HEK293 (cell line): ENCODE measurements around the gene CNP.

Experiments used
- CTCF ChIA-PET: fragments of 350-600 bp; formaldehyde crosslinking; extraction: SDS; loops from one replicate; lab custom pipeline; 2021; ENCODE audit warnings: antibody characterized with exemption; lab: Yijun Ruan, JAX
- POLR2A ChIA-PET: fragments of 300-600 bp; formaldehyde crosslinking; extraction: SDS; loops from one replicate; lab custom pipeline; 2020; ENCODE audit warnings: antibody characterized with exemption, inconsistent platforms; lab: Yijun Ruan, JAX
- H3K27ac ChIP-seq: fragments of 200-500 bp; sonication (Bioruptor generic); 2 replicates; pipeline ENCODE4 v1.5.1; 2014; ENCODE audit warnings: low read depth, low read length, control low read depth, inconsistent platforms; ENCODE audit errors: extremely low read depth
- H3K36me3 ChIP-seq, 2 experiments: fragments of 200-500 bp in 1 of 2; sonication (Bioruptor generic) in 1 of 2; 1 replicate in 1 of 2; 2 replicates in 1 of 2; pipeline ENCODE4 v1.5.1; 2014 to 2017; ENCODE audit warnings: inconsistent platforms in 2 of 2, low read length in 2 of 2; ENCODE audit not compliant: control insufficient read depth in 2 of 2, insufficient read depth in 1 of 2
- H3K4me1 ChIP-seq: fragments of 200-500 bp; sonication (Bioruptor generic); 2 replicates; pipeline ENCODE4 v1.5.1; 2014; ENCODE audit warnings: mild to moderate bottlenecking, low read length, inconsistent platforms; ENCODE audit not compliant: control insufficient read depth, insufficient read depth
- H3K4me3 ChIP-seq: 2 replicates; pipeline ENCODE4 v1.5.1; 2011; ENCODE audit warnings: low read depth, mild to moderate bottlenecking, control low read depth, low read length, moderate library complexity
- H3K9me3 ChIP-seq: fragments of 200-500 bp; sonication (Bioruptor generic); 2 replicates; pipeline ENCODE4 v1.5.1; 2014; ENCODE audit warnings: low read depth, low read length, inconsistent platforms; ENCODE audit not compliant: control insufficient read depth, insufficient read depth
- GLIS1 ChIP-seq: fragments of 450-650 bp; formaldehyde crosslinking; IDR thresholded peaks from 2 replicates; pipeline ENCODE4 v1.5.1; 2016; ENCODE audit warnings: missing biosample characterization, missing genetic modification characterization
- MEIS1 ChIP-seq: sonication (generic); formaldehyde crosslinking; IDR thresholded peaks from 2 replicates; pipeline ENCODE4 v1.8.1; 2022; ENCODE audit warnings: missing genetic modification reagents, mild to moderate bottlenecking, borderline replicate concordance
- OSR2 ChIP-seq: fragments of 450-650 bp; formaldehyde crosslinking; IDR thresholded peaks from 2 replicates; pipeline ENCODE4 v1.5.1; 2016; ENCODE audit warnings: missing biosample characterization, missing genetic modification characterization
- PRDM10 ChIP-seq: fragments of 450-650 bp; formaldehyde crosslinking; IDR thresholded peaks from 2 replicates; pipeline ENCODE4 v1.5.1; 2016; ENCODE audit warnings: missing biosample characterization, missing genetic modification characterization
- SCRT2 ChIP-seq: fragments of 450-650 bp; formaldehyde crosslinking; IDR thresholded peaks from 2 replicates; pipeline ENCODE4 v1.5.1; 2016; ENCODE audit warnings: missing biosample characterization, missing genetic modification characterization
- SP7 ChIP-seq: fragments of 450-650 bp; formaldehyde crosslinking; IDR thresholded peaks from 2 replicates; pipeline ENCODE4 v1.5.1; 2016; ENCODE audit warnings: missing biosample characterization, missing genetic modification characterization
- ZBTB1 ChIP-seq: fragments of 450-650 bp; formaldehyde crosslinking; IDR thresholded peaks from 2 replicates; pipeline ENCODE4 v1.5.1; 2016; ENCODE audit warnings: missing biosample characterization, missing genetic modification characterization
- ZBTB11 ChIP-seq: fragments of 450-650 bp; formaldehyde crosslinking; conservative IDR thresholded peaks from 2 replicates; pipeline ENCODE4 v1.5.1; 2016; ENCODE audit warnings: low read depth, missing biosample characterization, missing genetic modification characterization
- ZFP37 ChIP-seq: fragments of 450-650 bp; formaldehyde crosslinking; IDR thresholded peaks from 2 replicates; pipeline ENCODE4 v1.5.1; 2016; ENCODE audit warnings: missing biosample characterization, missing genetic modification characterization
- ZFP41 ChIP-seq: fragments of 450-650 bp; formaldehyde crosslinking; IDR thresholded peaks from 2 replicates; pipeline ENCODE4 v1.5.1; 2016; ENCODE audit warnings: missing biosample characterization, missing genetic modification characterization, borderline replicate concordance
- ZNF221 ChIP-seq: fragments of 450-650 bp; formaldehyde crosslinking; IDR thresholded peaks from 2 replicates; pipeline ENCODE4 v1.5.1; 2017; ENCODE audit warnings: missing biosample characterization, missing genetic modification characterization, borderline replicate concordance
- ZNF280C ChIP-seq: fragments of 450-650 bp; formaldehyde crosslinking; IDR thresholded peaks from 2 replicates; pipeline ENCODE4 v1.5.1; 2016; ENCODE audit warnings: missing biosample characterization, missing genetic modification characterization
- ZNF292 ChIP-seq: fragments of 450-650 bp; formaldehyde crosslinking; IDR thresholded peaks from 2 replicates; pipeline ENCODE4 v1.5.1; 2016; ENCODE audit warnings: low read depth, missing biosample characterization, missing genetic modification characterization, borderline replicate concordance
- ZNF341 ChIP-seq: fragments of 450-650 bp; formaldehyde crosslinking; IDR thresholded peaks from 2 replicates; pipeline ENCODE4; 2016; ENCODE audit warnings: low read depth, missing biosample characterization, missing genetic modification characterization
- ZNF433 ChIP-seq: fragments of 450-650 bp; formaldehyde crosslinking; IDR thresholded peaks from 2 replicates; pipeline ENCODE4 v1.5.1; 2016; ENCODE audit warnings: missing biosample characterization, missing genetic modification characterization, low read depth
- ZNF48 ChIP-seq: fragments of 450-650 bp; formaldehyde crosslinking; IDR thresholded peaks from 2 replicates; pipeline ENCODE4 v1.5.1; 2016; ENCODE audit warnings: missing biosample characterization, missing genetic modification characterization
- ZNF596 ChIP-seq: fragments of 450-650 bp; IDR thresholded peaks from 2 replicates; pipeline ENCODE4 v1.5.0; 2018; ENCODE audit warnings: missing biosample characterization, mild to moderate bottlenecking, missing genetic modification characterization, moderate library complexity
- ZNF629 ChIP-seq: fragments of 450-650 bp; formaldehyde crosslinking; IDR thresholded peaks from 2 replicates; pipeline ENCODE4 v1.5.1; 2017; ENCODE audit warnings: missing biosample characterization, missing genetic modification characterization
- ZNF76 ChIP-seq: fragments of 450-650 bp; formaldehyde crosslinking; IDR thresholded peaks from 2 replicates; pipeline ENCODE4; 2016; ENCODE audit warnings: low read depth, missing biosample characterization, missing genetic modification characterization, borderline replicate concordance
- ZNF792 ChIP-seq: fragments of 450-650 bp; formaldehyde crosslinking; IDR thresholded peaks from 2 replicates; pipeline ENCODE4 v1.5.1; 2016; ENCODE audit warnings: missing biosample characterization, missing genetic modification characterization
- TF ChIP-seq, protein P1 (sequence below): fragments of 450-650 bp; formaldehyde crosslinking; IDR thresholded peaks from 2 replicates; pipeline ENCODE4 v1.5.1; 2016; ENCODE audit warnings: missing biosample characterization, missing genetic modification characterization
- TF ChIP-seq, protein P2 (sequence below): fragments of 450-650 bp; formaldehyde crosslinking; IDR thresholded peaks from 2 replicates; pipeline ENCODE4 v1.5.1; 2016; ENCODE audit warnings: missing biosample characterization, missing genetic modification characterization

CNP gene

DNA sequence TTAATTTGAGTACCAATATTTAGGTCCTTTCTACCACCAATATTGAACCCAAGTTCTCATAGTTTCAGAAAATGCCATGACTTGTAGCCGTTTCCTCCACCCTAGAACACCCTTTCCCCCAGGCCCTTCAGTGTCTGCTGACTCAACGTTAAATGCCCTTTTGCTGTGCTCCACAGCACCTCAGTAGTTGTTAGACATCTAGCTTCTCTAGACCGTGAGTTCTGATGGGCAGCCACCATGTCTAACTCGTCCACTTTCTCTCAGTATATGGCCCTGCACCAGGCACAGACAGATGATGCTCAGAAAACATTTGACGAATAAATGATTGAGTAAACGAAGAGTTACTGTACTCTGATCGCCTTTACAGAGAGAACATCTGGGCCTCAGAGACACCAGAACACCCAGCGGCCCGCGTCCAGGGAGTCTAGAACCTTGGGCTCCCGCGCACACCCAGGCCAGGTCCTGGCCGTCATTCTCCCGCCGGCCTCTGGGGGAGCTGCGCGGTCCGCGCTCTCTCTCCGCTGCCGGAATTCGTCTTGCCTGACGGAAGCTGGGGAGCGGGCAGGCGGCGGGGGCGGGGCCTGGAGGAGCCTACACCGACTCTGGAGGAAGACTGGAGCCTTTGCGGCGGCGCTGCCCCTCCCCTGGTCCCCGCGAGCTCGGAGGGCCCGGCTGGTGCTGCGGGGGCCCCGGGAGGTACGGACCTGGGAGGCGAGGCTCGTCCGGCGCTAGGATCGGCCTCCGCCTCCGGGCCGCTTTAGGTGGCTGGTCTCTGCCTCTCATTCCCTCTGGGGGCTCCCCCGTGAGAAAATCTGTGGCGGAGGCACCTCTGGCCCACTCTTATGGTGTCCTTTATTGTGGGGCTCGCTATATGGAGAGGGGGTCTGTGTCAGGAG, 53.2 kb downstream of the CNP start, which contains the start of gene NKIRAS2:
TSS of gene NKIRAS2 (plus strand) at position 582 of the 896 bp plus-strand sequence. CDS start 1,488 bp downstream, outside the sequence.
- Histone ChIP-seq H3K9me3 (no peaks in the 10 kb centered on the region), H3K4me3 (peak within 1 kb of the TSS; percentile 93), H3K4me1 (peaks cover 3% of the 10 kb centered on the region; the same call in 1 of the 2 replicates), H3K36me3 (peaks cover 27 to 40% of the 10 kb centered on the region in 2 experiments; a peak in 2 of 3 replicates), H3K27ac (peak within 1 kb of the TSS; percentile 69; the same call in 1 of the 2 replicates)
- ChIA-PET POLR2A (interaction anchor here (0.7 to 5.4 kb wide), 17 partner anchors 7 to 331 kb away, joined by 3 to 50 read pairs (median 3); partner anchors contain the start of genes CNP, EIF1, JUP and KAT2A), CTCF (interaction anchor here (0.6 to 12.6 kb wide), 26 partner anchors 10 to 805 kb away, joined by 3 to 260 read pairs (median 4); partner anchors contain the start of genes BECN1, CNP, DHX58 and HSPB9)
- TF ChIP-seq ZNF76 (tag by site-specific recombination) (peak; percentile 54; the same call in 1 of the 2 replicates), PRDM10 (tag by site-specific recombination) (peak; percentile 52), GLIS1 (tag by site-specific recombination) (peak; percentile 81), ZNF221 (tag by site-specific recombination) (no peak), ZNF292 (tag by site-specific recombination) (no peak), SCRT2 (tag by site-specific recombination) (peak; percentile 11; the same call in 1 of the 2 replicates), OSR2 (tag by site-specific recombination) (peak; percentile 24; the same call in 1 of the 2 replicates), ZBTB11 (tag by site-specific recombination) (peak; percentile 91), ZNF596 (tag by site-specific recombination) (no peak), ZNF629 (peak; percentile 67; the same call in 1 of the 2 replicates), ZNF48 (tag by site-specific recombination) (no peak), ZNF341 (tag by site-specific recombination) (0 out of 2 replicates have a peak, but pooled peaks have one; percentile 18), MEIS1 (no peak), ZFP41 (no peak), ZNF792 (tag by site-specific recombination) (no peak), ZFP37 (peak; percentile 33; the same call in 1 of the 2 replicates), ZNF280C (tag by site-specific recombination) (no peak), ZBTB1 (tag by site-specific recombination) (no peak), ZNF433 (no peak), SP7 (tag by site-specific recombination) (0 out of 2 replicates have a peak, but pooled peaks have one; percentile 59)
- TF ChIP-seq, protein P1, sequence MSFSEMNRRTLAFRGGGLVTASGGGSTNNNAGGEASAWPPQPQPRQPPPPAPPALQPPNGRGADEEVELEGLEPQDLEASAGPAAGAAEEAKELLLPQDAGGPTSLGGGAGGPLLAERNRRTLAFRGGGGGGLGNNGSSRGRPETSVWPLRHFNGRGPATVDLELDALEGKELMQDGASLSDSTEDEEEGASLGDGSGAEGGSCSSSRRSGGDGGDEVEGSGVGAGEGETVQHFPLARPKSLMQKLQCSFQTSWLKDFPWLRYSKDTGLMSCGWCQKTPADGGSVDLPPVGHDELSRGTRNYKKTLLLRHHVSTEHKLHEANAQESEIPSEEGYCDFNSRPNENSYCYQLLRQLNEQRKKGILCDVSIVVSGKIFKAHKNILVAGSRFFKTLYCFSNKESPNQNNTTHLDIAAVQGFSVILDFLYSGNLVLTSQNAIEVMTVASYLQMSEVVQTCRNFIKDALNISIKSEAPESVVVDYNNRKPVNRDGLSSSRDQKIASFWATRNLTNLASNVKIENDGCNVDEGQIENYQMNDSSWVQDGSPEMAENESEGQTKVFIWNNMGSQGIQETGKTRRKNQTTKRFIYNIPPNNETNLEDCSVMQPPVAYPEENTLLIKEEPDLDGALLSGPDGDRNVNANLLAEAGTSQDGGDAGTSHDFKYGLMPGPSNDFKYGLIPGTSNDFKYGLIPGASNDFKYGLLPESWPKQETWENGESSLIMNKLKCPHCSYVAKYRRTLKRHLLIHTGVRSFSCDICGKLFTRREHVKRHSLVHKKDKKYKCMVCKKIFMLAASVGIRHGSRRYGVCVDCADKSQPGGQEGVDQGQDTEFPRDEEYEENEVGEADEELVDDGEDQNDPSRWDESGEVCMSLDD: peak; percentile 68; the same call in 1 of the 2 replicates
- TF ChIP-seq, protein P2, sequence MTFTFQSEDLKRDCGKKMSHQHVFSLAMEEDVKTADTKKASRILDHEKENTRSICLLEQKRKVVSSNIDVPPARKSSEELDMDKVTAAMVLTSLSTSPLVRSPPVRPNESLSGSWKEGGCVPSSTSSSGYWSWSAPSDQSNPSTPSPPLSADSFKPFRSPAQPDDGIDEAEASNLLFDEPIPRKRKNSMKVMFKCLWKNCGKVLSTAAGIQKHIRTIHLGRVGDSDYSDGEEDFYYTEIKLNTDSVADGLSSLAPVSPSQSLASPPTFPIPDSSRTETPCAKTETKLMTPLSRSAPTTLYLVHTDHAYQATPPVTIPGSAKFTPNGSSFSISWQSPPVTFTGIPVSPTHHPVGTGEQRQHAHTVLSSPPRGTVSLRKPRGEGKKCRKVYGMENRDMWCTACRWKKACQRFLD (tag by site-specific recombination): no peak
